ENCODE results near the gene PODN.

GRCh38 chr1:53071915-53072314 lies 9.9 kb downstream of the PODN start:
- no peak for TF ChIP-seq POLR2A (IDR thresholded peaks at IDR 0.05)
- no peak for TF ChIP-seq POLR2AphosphoS5 (IDR thresholded peaks at IDR 0.05)
- TF ChIP-seq CTCF (IDR thresholded peaks at IDR 0.05): no peak
